ENCODE measurements around the gene STON2. TPM values are rescaled to one million over a fixed set of nuclear protein-coding genes. Genes with fewer than 3 reads are reported as not detected.

Gene STON2
- total RNA-seq, 4 donors from 2014 or later = 12.5 to 21.8 (median 16.1) TPM

- WGBS, 2 donors = 88 to 100% methylated on average over 1 of the region's 1 CpG
- DNase-seq (ENCODE audit: low spot score in 2 of 2) = no peak
- TF ChIP-seq POLR2A (IDR thresholded peaks at IDR 0.05) = no peak
- TF ChIP-seq, protein P1, sequence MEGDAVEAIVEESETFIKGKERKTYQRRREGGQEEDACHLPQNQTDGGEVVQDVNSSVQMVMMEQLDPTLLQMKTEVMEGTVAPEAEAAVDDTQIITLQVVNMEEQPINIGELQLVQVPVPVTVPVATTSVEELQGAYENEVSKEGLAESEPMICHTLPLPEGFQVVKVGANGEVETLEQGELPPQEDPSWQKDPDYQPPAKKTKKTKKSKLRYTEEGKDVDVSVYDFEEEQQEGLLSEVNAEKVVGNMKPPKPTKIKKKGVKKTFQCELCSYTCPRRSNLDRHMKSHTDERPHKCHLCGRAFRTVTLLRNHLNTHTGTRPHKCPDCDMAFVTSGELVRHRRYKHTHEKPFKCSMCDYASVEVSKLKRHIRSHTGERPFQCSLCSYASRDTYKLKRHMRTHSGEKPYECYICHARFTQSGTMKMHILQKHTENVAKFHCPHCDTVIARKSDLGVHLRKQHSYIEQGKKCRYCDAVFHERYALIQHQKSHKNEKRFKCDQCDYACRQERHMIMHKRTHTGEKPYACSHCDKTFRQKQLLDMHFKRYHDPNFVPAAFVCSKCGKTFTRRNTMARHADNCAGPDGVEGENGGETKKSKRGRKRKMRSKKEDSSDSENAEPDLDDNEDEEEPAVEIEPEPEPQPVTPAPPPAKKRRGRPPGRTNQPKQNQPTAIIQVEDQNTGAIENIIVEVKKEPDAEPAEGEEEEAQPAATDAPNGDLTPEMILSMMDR (IDR thresholded peaks at IDR 0.05) = no peak
- intact Hi-C loops (cut with DNase I; ENCODE audit: low total_unique reads) = loop anchor here (2.0 kb wide), 1 partner anchor 14 kb away; no protein-coding TSS in a partner anchor
- no peak overlapping the region for H3K4me3 ChIP-seq (ENCODE audit: low read depth, poor library complexity, severe bottlenecking)
These were observed 67.4 kb downstream of the STON2 start for GRCh38 chr14:81332725-81333124.

DNA sequence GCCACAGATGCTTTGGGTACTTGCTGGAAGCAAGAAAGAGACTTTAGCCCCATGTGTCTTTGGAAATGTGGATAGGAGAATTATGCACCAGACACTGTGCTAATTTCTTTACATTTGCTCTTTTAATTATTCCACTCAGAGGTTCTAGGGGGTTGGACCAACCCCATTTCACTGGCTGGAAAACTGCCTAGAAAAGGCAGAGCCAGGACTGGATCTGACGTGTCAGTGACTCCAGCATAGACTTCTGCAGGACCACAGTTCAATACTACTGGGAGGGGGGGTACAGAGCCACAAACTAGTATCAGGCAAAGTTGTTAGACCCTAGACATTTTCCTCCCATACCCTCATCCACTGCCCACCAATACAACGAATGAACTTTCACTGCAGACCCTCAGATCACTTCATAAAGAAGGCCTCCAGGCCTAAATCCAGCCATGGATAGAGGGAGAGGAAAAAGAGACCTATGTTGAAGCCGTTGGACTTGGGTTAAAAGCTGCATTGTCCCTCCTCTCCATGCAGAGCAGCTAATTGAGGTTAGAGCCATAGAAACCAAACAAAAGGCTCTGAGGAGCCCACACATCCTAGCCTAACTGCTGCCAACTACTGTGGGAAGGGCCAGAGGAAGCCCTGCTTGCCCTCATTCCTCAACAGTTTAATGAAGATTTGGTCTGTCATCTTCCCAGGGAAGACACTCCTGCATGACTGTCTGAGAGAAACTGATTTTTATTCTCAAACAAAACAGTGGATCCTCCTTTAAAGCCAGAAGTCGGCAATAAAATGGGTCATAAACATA lies 68.7 kb downstream of the STON2 start:
- TF ChIP-seq, protein P1 (IDR thresholded peaks at IDR 0.05) = no peak
- TF ChIP-seq POLR2A (IDR thresholded peaks at IDR 0.05) = no peak
- intact Hi-C loops (cut with DNase I; ENCODE audit: low total_unique reads) = loop anchor here (2.0 kb wide), 1 partner anchor 15 kb away; no protein-coding TSS in a partner anchor
- H3K4me3 ChIP-seq (ENCODE audit: low read depth, poor library complexity, severe bottlenecking) = no peak overlapping the region
- DNase-seq (ENCODE audit: low spot score in 2 of 2) = no peak
- WGBS, 2 donors = 39 to 53% methylated on average over 4 of the region's 4 CpGs

GRCh38 chr14:81330619-81331122 lies 69.5 kb downstream of the STON2 start:
- no peak overlapping the region for H3K4me3 ChIP-seq (ENCODE audit: low read depth, poor library complexity, severe bottlenecking)
- intact Hi-C loops (cut with DNase I; ENCODE audit: low total_unique reads) = no loop called here
- no peak for TF ChIP-seq POLR2A (IDR thresholded peaks at IDR 0.05)
- TF ChIP-seq, protein P1 (IDR thresholded peaks at IDR 0.05) = no peak
- 38 to 46% methylated on average over 3 of the region's 3 CpGs for WGBS, 2 donors
- DNase-seq (ENCODE audit: low spot score in 2 of 2) = no peak

- DNase-seq (ENCODE audit: low spot score in 2 of 2) = peak in 1 of 2 donors; percentile 64
- TF ChIP-seq POLR2A (IDR thresholded peaks at IDR 0.05) = no peak
- TF ChIP-seq, protein P1 (IDR thresholded peaks at IDR 0.05) = no peak
- WGBS, 2 donors = 62 to 67% methylated on average over 9 of the region's 9 CpGs
- intact Hi-C loops (cut with DNase I; ENCODE audit: low total_unique reads) = no loop called here
- H3K4me3 ChIP-seq (ENCODE audit: low read depth, poor library complexity, severe bottlenecking) = no peak overlapping the region
These were observed 70.3 kb downstream of the STON2 start for GRCh38 chr14:81329640-81330381.

GRCh38 chr14:81326451-81326850 lies 73.7 kb downstream of the STON2 start:
- intact Hi-C loops (cut with DNase I; ENCODE audit: low total_unique reads) = no loop called here
- 46 to 50% methylated on average over 2 of the region's 2 CpGs for WGBS, 2 donors
- DNase-seq (ENCODE audit: low spot score in 2 of 2) = no peak
- TF ChIP-seq, protein P1 (IDR thresholded peaks at IDR 0.05) = no peak
- TF ChIP-seq POLR2A (IDR thresholded peaks at IDR 0.05) = no peak
- no peak overlapping the region for H3K4me3 ChIP-seq (ENCODE audit: low read depth, poor library complexity, severe bottlenecking)
